Thyroid gland (tissue), 4 donors: ENCODE measurements around the gene EFNB3. TPM values are rescaled to one million over a fixed set of nuclear protein-coding genes. Genes with fewer than 3 reads are reported as not detected.

ENCODE experiments used
- DNase-seq, 2 donors: peaks; one replicate each; pipeline ENCODE4 v3.0.0-alpha.2; 2019
- H3K27ac ChIP-seq, 3 donors: fragments of 200-600 bp; sonication (generic); 1 replicate in 2 of 3; 2 replicates in 1 of 3; pipeline ENCODE4 v1.5.1; 2016 to 2019; ENCODE audit warnings: mild to moderate bottlenecking in 1 of 3, moderate library complexity in 1 of 3
- H3K27me3 ChIP-seq: fragments of 200-600 bp; sonication (generic); one replicate; pipeline ENCODE4 v1.5.1; 2019
- H3K36me3 ChIP-seq, 2 donors: fragments of 200-600 bp; sonication (generic); one replicate each; pipeline ENCODE4 v1.5.1; 2016 to 2019
- H3K4me1 ChIP-seq, 2 donors: fragments of 200-600 bp; sonication (generic); one replicate each; pipeline ENCODE4 v1.5.1; 2017 to 2019
- H3K4me3 ChIP-seq, 3 donors: fragments of 200-600 bp; sonication (generic); replicated peaks in 1 of 3; 1 replicate in 2 of 3; 2 replicates in 1 of 3; pipeline ENCODE4 v1.5.1; 2016; ENCODE audit warnings: mild to moderate bottlenecking in 1 of 3
- H3K9me3 ChIP-seq: fragments of 200-600 bp; sonication (generic); one replicate; pipeline ENCODE4 v1.5.1; 2017
- CTCF ChIP-seq, 6 experiments: fragments of 200-600 bp in 3 of 6; fragments of 450-650 bp in 3 of 6; sonication (generic) in 3 of 6; IDR thresholded peaks; one replicate each; pipeline ENCODE4 v1.5.1; 2016 to 2019; ENCODE audit warnings: antibody characterized with exemption in 6 of 6, mild to moderate bottlenecking in 2 of 6, inconsistent platforms in 1 of 6, moderate library complexity in 1 of 6
- POLR2A ChIP-seq, 2 donors: fragments of 450-650 bp; IDR thresholded peaks; one replicate each; pipeline ENCODE4 v1.6.1; 2017; ENCODE audit warnings: antibody characterized with exemption in 2 of 2, mild to moderate bottlenecking in 2 of 2, moderate library complexity in 1 of 2
- WGBS, 2 donors: methylation state at CpG; one replicate each; pipeline ENCODE4 v1.1.5; 2017; 5-methylcytosine and 5-hydroxymethylcytosine counted together
- intact Hi-C: fragments of 100-400 bp; cut with DNase I; formaldehyde crosslinking; loops from one replicate; pipeline ENCODE4 v1.15.1; 2023
- total RNA-seq, 4 donors: library from RNA; depleted of rRNA; stranded (reverse); fragments of >200 nt; gene quantifications; one replicate each; pipeline ENCODE4 v1.2.3, GENCODE V29; 2016

Gene EFNB3
- total RNA-seq, 4 donors from 2014 or later: 0.27 to 0.38 (median 0.33) TPM; not detected in 1

DNA sequence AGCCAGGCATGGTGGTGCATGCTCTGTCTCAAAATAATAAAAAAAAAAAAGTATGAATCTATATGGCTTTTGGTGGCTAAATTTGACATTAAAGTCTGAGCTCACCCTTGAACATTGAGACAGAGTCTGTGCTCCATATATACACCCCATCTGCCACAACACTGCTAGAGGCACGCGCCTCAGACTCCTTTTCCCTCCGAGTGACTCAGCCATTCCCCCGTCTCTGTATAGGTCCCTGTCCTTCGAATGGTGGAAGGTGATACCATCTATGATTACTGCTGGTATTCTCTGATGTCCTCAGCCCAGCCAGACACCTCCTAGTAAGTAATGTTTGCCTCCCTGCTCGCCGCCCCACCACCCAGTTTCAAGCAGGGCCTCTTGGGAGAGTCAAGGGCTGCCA, 4.5 kb upstream of the EFNB3 start:
- H3K9me3 ChIP-seq: no peaks in the 10 kb centered on the region
- peaks cover 0 to 4% of the 10 kb centered on the region in 2 donors for H3K36me3 ChIP-seq
- intact Hi-C loops: no loop called here
- no peak overlapping the region for H3K27ac ChIP-seq
- no peak for DNase-seq
- peaks cover 9 to 12% of the 10 kb centered on the region in 2 donors for H3K4me1 ChIP-seq
- WGBS, 2 donors: 96 to 98% methylated on average over 7 of the region's 7 CpGs
- no peak overlapping the region for H3K4me3 ChIP-seq
- TF ChIP-seq CTCF (IDR thresholded peaks at IDR 0.05) (no peak), POLR2A (IDR thresholded peaks at IDR 0.05) (no peak)
- H3K27me3 ChIP-seq: peaks cover 7% of the 10 kb centered on the region

DNA sequence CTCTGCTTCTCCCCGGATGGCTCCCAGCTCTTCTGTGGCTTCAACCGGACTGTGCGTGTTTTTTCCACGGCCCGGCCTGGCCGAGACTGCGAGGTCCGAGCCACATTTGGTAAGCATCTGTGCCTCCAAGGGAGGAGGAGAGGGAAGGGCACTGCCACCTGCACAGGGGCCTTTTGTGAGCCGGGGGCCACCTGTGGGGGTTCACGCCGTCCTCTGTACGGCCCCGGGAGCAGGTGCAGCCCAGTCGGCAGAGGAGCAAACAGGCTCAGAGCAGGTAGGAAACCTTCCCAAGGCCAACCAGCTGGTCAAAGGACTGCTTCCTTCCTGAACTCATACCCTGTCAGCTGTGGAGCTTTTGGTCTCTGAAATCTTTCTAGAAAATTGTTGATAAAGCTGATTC, 3.3 kb upstream of the EFNB3 start:
- DNase-seq: no peak
- TF ChIP-seq POLR2A (IDR thresholded peaks at IDR 0.05) (no peak), CTCF (IDR thresholded peaks at IDR 0.05) (no peak)
- intact Hi-C loops: no loop called here
- no peak overlapping the region for H3K4me3 ChIP-seq
- no peaks in the 10 kb centered on the region for H3K9me3 ChIP-seq
- H3K27me3 ChIP-seq: peaks cover 8% of the 10 kb centered on the region
- H3K4me1 ChIP-seq: peaks cover 9 to 12% of the 10 kb centered on the region in 2 donors
- WGBS, 2 donors: 95 to 100% methylated on average over 4 to 10 of the region's 14 CpGs
- H3K36me3 ChIP-seq: peaks cover 0 to 4% of the 10 kb centered on the region in 2 donors
- H3K27ac ChIP-seq: no peak overlapping the region

GRCh38 chr17:7702776-7703175, 2.2 kb upstream of the EFNB3 start:
- peaks cover 8% of the 10 kb centered on the region for H3K27me3 ChIP-seq
- WGBS, 2 donors: 93 to 94% methylated on average over 11 to 12 of the region's 13 CpGs
- H3K4me1 ChIP-seq: peaks cover 9 to 12% of the 10 kb centered on the region in 2 donors

DNA sequence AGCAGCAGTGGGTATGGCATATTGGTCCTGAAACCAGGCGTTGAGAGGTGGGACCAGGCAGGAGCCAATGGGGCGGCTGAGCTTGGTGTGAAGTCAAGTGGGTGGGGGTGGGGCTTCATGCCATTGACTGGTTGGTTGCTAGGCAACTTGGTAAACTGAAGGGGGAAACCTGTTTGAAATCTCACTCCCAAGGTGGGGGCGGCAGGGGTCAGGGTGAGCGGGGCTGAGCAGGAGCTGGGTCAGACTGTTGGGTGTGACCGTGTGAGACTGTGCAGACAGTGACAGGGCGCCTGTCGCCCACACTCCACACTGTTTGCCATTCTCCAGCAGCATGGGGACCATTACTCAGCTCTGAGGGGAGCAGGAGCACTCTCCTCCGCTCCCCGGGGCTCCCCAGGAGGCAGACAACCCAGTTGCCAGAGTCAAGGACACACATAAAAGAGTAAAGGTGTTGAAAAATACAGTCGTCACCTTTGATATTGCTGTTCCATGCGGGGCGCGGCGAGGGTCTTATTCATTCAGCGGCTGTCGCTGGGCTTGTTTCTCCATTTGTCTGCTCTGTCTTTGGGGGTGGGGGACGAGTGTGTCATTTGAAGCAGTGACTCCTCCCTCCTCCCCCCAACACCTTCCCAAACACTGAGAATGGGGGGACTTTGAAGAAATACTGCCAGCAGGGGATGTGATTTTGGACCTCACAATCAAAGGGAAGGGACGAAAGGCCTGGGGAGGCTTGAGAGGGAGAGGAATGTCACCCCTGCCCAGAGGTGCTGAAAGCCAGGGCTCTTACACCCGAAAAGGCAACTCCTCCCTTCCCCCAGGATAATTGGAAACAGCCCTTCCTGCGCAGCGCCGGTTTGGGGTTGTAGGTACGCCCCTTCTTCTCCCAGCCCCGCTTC, 1.2 kb upstream of the EFNB3 start:
- Histone ChIP-seq H3K27me3 (peaks cover 8% of the 10 kb centered on the region), H3K27ac (no peak overlapping the region), H3K4me1 (peaks cover 9 to 12% of the 10 kb centered on the region in 2 donors), H3K4me3 (no peak overlapping the region), H3K9me3 (no peaks in the 10 kb centered on the region), H3K36me3 (peaks cover 0 to 4% of the 10 kb centered on the region in 2 donors)
- intact Hi-C loops: no loop called here
- DNase-seq: peak; percentile 17 to 42
- WGBS, 2 donors: 32 to 33% methylated on average over 22 to 23 of the region's 24 CpGs
- TF ChIP-seq POLR2A (IDR thresholded peaks at IDR 0.05) (no peak), CTCF (IDR thresholded peaks at IDR 0.05) (no peak)

More at GRCh38 chr17:7702776-7703175, 2.2 kb upstream of the EFNB3 start:
- Histone ChIP-seq H3K4me3 (no peak overlapping the region), H3K9me3 (no peaks in the 10 kb centered on the region), H3K36me3 (peaks cover 0 to 4% of the 10 kb centered on the region in 2 donors), H3K27ac (no peak overlapping the region)
- no peak for DNase-seq
- no peak for TF ChIP-seq POLR2A (IDR thresholded peaks at IDR 0.05)
- no peak for TF ChIP-seq CTCF (IDR thresholded peaks at IDR 0.05)
- intact Hi-C loops: no loop called here
